Measurements from ENCODE around the gene IZUMO2.
"Not testable (repeated sequence)": the region's sequence is repeated elsewhere in the genome, so short reads cannot be mapped to it uniquely, and the experiment has no call there.

The IZUMO2 gene

DNA sequence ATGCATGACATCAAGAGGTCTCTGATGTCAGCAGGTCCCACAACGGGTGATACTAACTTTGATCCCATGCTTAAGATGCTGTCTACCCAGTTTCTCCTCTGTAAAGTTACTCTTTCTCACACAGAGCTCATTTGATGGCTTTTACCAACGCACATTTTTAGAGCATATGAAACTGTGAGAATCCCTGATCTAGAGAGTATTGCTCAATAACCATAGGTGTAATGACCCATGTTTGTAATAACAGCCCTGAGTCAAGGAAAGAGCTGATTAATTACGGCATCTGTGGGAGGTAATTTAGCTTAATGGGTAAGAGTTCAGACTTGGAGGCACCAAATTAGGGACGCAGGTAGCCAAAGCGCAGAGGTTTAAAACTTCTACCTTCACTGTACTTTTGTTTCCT, 18.0 kb upstream of the IZUMO2 start:
- DNase-seq: no peak

DNA sequence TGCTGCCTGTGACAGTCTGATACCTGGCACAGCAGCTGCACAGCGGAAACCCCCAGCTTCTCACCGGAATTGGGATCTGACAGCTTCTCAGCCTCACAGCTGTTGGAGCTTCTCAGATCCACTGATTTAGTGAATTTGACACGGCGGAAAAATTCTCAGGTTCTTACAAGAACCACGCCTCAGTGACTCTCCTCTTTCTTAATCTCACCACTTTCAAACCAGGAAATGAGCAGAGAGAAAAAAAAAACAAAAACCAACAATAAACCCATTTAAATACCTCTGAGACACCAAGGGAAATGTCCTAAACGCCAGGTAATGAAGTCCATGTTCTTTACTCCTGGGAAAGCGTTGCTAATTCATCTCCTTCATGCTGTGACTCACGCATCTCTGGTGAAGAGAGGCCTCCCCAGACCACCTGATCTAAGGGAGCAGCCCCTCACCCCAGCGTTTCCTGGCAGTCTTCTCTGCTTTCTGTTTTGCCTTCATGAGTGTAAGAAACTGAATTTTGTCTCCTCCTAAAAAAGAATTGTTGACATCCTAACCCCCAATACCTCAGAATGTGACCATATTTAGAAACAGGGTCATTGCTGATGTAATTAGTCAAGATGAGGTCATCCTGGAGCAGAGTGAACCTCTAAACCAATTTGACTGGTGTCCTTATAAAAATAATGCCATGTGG, 15.9 kb upstream of the IZUMO2 start:
- no peak for DNase-seq

DNA sequence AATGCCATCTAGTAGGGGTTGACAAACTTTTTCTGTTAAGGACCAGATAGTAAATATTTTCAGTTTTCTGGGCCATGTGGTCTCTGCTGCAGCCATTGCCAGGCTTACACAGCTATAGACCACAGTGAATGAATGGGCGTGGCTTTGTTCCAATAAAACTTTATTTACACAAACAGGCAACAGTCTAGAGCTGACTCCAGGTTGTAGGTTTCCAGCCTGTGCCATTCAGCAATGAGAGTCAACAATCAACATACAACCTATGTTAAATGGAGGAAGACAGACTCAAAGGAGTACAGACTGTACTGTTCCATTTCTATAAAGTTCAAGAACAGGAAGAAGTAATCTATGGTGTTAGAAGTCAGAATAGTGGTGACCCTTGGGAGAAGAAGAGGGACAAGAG, 15.2 kb upstream of the IZUMO2 start:
- no peak for DNase-seq

DNA sequence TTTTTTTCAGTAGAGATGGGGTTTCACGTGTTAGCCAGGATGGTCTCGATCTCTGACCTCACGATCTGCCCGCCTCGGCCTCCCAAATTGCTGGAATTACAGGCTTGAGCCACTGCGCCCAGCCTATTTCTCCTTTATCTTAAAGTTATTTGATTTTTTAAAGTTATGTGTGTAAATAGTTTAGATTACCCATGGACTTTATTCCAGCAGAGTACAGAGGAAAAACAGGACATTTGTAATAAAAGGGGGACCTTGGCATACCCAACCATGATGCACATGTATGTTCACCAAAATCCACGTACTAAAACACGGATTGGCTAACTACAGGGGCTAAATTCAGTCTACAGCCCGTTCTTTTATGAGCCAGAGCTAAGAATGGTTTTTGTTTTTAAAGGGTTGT, 13.7 kb upstream of the IZUMO2 start:
- no peak for DNase-seq

DNA sequence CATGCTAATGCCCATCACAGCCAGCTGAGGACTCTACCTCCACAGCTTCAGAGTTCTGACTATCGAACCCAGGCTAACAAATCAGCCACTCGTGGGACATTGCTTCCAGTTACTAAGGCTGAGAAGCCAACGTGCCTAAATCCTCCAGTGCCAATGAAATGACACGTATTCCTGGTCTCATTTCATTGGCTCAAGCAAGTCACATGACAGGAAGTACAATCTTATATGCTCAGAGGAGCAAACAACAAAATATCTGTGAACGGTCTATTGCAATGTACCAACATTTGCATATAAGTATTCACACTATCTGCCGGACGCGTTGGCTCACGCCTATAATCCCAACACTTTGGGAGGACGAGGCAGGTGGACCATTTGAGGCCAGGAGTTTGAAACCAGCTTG, 12.8 kb upstream of the IZUMO2 start:
- no peak for DNase-seq

- DNase-seq: no peak
Measured at GRCh38 chr19:50174100-50174793, 11.2 kb upstream of the IZUMO2 start.

DNA sequence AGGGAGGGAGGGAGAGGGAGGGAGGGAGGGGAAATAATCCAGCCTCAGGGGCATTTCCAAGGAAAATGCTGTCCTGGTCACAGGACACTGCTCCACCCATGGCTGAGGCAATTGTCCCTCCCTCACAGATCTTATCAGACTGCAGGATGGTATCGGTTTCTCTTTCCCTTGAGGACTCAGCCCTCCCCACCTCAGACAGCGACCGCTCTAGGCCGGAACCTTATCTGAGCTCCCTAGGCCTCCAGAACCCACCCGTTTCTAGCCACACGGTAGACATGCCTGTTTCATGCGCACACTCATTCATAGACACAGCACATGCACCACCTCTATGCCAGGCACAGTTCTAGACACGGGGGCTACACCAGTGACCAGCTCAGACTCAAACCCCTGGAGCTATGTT, 10.0 kb upstream of the IZUMO2 start:
- no peak for DNase-seq

GRCh38 chr19:50172726-50173125, 9.6 kb upstream of the IZUMO2 start:
- DNase-seq: no peak

DNA sequence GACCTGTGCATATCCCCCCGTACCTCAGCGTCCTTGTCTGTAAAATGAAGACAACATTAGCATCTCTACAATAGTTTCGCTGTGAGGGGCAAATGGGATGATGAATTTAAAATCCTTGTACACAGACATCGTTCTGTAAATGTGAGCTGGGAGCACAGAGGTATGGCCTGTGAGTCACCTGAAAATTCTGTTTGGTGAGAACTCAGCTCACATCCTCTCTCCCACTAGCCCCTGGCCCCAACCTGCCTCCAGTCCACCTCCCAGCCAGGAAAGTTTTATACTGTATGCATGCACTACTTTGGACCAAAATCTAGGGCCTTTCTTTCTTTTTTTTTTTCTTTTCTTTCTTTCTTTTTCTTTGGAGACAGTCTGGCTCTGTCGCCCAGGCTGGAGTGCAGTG, 8.7 kb upstream of the IZUMO2 start:
- no peak for DNase-seq

DNA sequence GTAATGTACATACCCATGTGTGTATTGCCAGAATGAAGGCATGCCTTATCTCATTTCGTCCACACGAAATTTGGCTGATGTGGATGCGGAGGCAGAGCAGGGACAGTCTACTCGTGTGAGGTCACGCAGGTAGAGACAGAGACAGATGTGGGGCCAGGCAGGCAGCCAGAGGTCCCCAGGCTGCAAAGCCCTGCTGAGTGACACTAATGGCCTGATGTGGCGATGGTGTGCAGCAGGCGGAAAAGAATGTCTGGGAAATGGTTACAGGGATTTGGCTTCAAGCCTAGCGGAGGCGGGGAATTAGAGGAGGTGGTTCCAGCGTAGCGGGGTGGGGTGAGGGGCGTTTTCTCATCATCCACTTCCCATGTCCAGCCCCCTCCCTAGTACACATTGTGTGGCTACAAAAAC, 4.2 kb upstream of the IZUMO2 start:
- no peak for DNase-seq

GRCh38 chr19:50159078-50159477, 4.0 kb downstream of the IZUMO2 start:
- no peak for DNase-seq

- DNase-seq: no peak
Measured at GRCh38 chr19:50158577-50158976, 4.5 kb downstream of the IZUMO2 start.

- DNase-seq: no peak
Measured at GRCh38 chr19:50155520-50156109, 7.5 kb downstream of the IZUMO2 start.

DNA sequence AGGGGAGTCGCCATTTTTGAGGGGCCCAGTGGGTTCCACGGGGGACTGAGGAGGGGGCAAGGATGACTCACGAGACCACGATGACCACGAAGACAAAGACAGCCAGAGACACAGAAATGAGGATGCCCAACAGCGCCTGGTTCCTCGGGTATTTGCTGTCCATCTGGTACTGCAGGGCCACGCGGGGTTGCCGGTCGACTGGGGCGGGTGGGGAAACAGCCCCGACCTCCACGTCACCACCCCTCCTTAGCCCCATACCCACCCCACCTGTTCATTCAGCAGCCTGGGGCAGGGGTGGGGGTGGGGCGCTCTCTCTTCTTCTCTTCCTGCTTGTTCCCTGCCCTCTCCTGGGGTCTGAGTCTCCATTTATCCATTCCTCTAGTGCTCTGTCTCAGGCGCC, 8.6 kb downstream of the IZUMO2 start:
- DNase-seq: no peak

GRCh38 chr19:50152578-50152977, 10.5 kb downstream of the IZUMO2 start:
- no peak for DNase-seq

DNA sequence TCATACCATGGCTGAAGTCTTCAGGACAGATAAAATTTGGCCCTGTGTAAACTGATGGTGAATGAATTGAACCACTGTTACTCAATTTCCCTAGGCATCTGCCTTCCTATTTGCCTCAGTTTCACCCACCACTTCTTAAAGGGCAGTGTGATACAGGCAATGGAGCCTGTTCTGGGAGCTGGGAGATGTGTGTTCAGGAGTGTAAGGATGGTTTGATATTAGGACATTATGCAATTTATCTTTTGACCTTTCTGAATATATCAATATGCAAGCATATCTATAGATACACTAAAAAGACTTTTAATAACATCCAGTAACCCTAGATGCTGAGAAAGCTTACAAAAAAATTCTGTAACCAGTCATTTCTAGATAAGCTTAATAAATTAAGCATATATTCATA, 14.6 kb downstream of the IZUMO2 start:
- DNase-seq: no peak

DNA sequence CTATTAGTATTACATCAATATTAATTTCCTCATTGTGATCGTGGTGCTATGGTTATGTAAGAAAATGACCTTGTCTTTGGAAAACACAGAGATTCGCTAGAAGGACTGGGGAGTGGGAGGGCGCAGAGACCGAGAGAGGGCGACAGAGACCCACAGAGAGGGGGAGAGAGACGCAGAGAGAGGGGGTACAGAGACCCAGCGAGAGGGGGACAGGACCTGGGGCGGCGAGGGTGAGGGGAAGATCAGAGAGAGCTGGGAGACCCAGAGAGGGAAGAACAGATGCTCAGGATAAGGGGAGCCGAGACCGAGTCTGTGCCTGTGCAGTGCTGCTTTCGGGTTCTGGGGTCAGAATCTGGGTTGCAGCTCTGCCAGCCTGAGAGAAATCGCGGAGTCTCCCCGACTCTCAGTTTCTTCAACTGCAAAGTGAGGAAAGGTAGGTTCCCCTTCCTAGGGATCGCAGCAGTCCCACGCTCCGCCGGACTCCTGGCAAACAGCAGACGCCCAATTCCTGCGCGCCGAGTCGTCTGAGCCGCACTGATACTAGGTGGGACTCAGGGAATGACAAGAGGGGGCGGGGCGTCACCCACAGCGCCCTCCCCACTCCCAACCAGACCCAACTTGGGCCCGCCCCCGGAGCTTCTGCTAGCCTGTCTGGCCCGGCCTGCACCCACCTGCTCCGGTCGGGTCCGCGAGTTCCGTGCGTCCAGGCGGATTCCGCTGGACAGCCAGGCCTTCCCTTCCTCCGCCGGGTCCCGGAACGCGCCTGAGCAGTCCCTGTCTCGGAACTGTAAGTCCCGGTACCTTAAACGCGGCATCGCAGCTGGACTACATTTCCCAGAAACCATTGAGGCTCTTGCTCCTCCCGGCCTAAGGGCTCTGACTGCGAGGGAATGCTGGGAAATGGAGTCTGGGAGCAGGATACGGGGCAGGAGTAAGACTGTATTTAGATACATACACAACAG, 15.3 kb downstream of the IZUMO2 start:
- peak; percentile 47 for DNase-seq

- not testable (repeated sequence) for DNase-seq
Measured at GRCh38 chr19:50141921-50142320, 21.2 kb downstream of the IZUMO2 start.

DNA sequence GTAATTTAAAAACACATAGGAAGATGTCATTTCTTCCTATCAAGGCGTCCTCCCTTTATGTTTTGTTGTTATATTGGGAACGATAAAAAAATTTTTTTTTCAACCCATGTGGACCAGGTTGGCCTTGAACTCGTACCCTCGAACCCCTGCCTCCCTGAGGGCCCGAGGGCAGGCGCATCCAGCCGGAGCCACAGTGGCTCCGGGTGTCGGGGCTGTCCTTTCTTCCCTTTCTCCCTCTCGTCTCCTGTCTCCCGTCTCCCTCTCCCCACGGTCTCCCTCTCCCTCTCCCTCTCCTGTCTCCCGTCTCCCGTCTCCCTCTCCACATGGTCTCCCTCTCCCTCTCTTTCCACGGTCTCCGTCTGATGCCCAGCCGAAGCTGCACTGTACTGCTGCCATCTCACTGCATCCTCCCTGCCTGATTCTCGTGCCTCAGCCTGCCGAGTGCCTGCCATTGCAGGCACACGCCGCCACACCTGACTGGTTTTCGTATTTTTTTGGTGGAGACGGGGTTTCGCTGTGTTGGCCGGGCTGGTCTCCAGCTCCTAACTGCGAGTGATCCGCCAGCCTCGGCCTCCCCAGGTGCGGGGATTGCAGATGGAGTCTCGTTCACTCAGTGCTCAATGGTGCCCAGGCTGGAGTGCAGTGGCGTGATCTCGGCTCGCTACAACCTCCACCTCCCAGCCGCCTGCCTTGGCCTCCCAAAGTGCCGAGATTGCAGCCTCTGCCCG, 22.8 kb downstream of the IZUMO2 start:
- DNase-seq: not testable (repeated sequence)

GRCh38 chr19:50136603-50137365, 26.3 kb downstream of the IZUMO2 start:
- not testable (repeated sequence) for DNase-seq

GRCh38 chr19:50135856-50136602, 27.1 kb downstream of the IZUMO2 start:
- DNase-seq: not testable (repeated sequence)

Data from activated T-cell treated with anti-CD3 and anti-CD28 coated beads for 4 hours (primary cell).